HG03045 (cell line): ENCODE measurements around the gene CTPS1.

ENCODE experiments used
- ATAC-seq: cut with Tn5 transposase; IDR thresholded peaks from one replicate; pipeline ENCODE4 v1.9.1; 2021; ENCODE audit warnings: mild to moderate bottlenecking, moderate library complexity; ENCODE audit not compliant: unreplicated experiment

The CTPS1 gene

GRCh38 chr1:41021526-41022308 is 42.2 kb downstream of the CTPS1 start, which contains the start of gene SLFNL1:
SLFNL1 (minus strand) TSS chr1:41021725; CDS start chr1:41020660, 1,065 bp downstream.
- ATAC-seq, result no peak

DNA sequence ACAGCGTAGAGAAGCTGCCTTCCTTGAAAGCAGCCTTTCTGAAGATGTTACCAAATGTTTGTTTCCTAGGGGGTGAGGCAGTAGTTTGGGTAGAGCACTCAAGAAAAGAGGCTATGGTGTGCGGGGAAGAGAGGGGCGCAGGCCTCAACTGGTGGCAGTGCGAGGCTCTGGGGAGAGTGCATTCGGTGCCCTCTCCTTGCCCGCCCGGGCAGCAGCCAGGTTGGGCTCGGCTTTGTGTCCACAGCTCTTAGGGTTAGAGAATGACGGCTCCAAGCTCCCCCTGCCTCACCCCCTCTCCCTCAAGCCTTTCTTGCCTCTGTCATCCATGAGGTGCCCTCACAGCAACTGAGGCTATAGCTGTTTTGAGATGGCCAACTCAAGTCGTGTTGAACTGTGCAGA is 42.9 kb downstream of the CTPS1 start:
- no peak for ATAC-seq

GRCh38 chr1:41023279-41023990 is 43.9 kb downstream of the CTPS1 start:
- ATAC-seq, result no peak

- no peak for ATAC-seq
Observed at GRCh38 chr1:41024953-41025352, 45.5 kb downstream of the CTPS1 start.

- ATAC-seq, result no peak
Observed at GRCh38 chr1:41025979-41026819, 46.7 kb downstream of the CTPS1 start.

GRCh38 chr1:41028034-41028642 is 48.6 kb downstream of the CTPS1 start:
- no peak for ATAC-seq

DNA sequence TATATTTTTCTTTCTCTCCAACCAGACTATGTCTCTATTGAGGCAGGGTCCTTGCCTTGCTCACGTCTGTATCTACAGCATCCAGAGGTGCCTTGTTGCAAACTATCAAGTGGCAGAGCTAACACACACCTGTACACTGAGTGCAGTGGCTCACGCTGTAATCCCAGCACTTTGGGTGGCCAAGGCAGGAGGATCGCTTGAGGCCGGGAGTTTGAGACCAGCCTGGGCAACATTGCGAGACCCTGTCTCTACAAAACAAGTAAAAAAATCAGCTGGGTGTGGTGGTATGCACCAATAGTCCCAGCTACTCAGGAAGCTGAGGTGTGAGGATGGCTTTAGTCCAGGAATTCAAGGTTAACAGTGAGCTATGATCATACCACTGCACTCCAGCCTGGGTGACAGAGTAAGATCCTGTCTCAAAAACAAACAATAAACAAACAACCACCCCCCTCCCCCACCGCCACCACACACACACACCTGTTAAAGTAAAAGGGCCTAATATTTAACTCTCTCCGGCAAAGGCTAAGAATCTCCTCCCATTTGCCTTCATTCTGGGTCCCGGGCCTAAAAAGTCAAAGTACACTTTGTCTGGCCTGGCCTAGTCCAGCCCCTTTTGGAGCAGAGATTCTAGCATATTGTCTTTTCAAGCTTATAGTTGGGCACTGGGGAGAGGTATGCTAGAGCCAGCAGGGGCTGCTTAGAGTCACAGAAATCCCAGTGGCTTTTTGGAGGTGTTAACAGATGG is 51.5 kb downstream of the CTPS1 start:
- no peak for ATAC-seq

- no peak for ATAC-seq
Observed at GRCh38 chr1:41032147-41032546, 52.7 kb downstream of the CTPS1 start.

DNA sequence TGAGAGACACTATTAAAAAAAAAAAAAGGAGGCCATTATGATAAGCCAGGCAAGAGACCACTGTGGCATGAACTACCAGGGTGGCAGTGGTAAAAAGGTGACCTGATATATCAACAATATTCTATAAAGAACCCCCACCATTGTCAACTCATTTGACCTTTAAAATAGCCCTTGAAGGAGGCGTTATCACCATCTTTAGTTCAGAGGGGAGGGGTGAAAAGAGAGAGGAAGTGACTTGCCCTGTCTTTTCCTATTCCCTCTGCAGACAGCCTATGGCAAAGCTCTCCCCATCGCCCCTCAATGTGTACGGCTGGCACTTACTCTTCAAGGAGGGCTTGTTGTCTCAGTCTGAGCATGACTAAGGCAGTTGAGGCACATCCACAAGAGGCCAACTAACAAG is 53.8 kb downstream of the CTPS1 start:
- ATAC-seq, result no peak

DNA sequence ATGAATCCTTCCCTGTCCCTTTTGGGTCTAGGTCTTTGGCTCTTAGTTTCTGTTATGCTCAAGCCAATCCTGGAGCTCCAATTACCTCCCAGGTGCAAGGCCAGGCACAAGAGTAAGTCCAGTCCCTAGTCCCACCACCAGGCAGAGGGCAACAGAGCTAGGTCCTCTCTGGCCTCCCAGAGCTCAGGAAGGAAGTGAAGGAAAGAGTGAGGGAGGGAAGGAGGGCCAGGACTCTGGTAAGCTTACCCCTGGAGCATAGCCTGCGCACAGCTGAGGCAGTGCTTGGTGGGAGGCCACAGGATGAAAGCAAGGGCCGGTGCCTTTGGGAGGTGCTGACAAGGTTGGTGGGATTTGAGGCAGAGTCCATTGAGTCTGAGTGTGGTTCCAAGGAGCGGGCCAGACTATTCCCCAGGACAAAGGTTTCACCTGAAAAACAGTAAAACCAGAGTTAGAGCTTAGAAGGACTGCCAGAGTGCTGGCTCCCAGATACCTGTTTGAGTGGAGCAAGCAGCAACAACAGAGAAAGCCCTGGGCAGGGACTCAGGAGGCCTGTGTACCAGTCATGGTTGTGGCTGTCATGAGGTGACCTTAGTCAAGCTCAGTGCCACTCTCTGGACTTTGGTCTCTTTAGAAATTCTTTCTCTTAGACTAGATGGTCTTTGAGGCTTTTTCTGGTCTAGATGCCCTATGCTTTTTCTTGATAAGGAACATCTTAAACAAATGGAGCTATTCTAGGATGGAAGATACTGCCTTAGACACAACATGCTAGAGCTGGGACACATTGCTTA is 57.8 kb downstream of the CTPS1 start:
- no peak for ATAC-seq

DNA sequence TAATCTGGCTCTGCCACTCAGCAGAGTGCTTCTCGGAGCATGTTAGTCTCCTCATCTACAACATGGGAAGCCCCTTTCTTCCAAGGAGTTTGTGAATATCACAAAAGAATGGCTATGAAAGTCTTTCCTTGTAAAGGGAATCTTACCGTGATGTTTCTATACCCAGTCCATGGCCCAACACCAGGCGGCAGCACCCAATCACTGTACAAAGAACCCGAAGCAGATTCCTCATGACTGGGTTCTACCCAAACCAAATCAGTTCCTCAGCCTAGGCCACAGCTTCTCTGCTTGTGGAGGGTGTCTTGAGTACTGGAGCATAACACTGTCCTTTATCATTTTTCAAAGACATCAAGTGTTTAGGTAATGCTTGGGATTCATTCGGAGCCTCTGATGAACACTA is 58.6 kb downstream of the CTPS1 start:
- ATAC-seq, result no peak

GRCh38 chr1:41041614-41042270 is 62.2 kb downstream of the CTPS1 start:
- ATAC-seq, result no peak

DNA sequence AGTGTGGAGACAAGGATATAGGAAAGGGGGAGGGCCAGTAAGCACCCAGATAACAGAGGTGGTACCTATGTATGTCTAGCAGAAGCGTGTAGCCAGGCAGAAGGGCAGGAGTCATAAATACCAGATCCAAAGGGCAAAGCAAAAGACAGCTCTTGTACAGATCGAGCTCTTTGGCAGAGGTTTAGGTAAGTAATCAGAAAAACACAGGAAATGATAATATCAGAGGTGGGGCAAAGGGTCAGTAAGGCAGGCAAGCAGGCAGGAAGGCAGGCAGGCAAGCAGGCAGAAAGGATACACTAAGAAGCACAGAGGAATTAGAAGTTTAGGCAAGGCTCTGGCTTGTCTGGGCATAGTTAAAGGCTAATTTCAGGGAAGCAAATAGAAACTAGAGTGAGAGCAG is 64.7 kb downstream of the CTPS1 start:
- no peak for ATAC-seq

GRCh38 chr1:41045740-41046139 is 66.2 kb downstream of the CTPS1 start:
- no peak for ATAC-seq

DNA sequence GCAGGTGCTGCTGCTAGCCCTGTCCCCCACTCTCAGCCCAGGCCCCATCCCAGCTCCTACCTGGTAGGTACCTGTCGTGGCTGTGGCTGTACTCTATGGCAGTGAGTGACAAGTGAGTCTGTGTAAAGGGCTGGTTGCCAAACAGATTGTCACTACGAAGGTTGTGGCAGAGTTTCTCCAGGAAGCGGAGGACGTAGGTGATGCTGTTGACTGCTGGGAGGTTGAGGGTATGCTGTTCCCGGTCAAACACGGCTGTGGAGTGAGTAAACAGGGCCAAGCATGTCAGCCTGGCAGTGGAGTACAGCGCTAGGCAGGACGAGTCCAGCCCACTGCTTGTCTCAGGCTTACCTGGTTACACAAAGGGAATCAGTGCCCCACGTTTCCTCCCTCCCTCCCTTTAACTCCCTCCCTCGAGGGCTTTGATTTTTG is 66.9 kb downstream of the CTPS1 start:
- no peak for ATAC-seq

- ATAC-seq, result no peak
Observed at GRCh38 chr1:41048540-41048939, 69.0 kb downstream of the CTPS1 start.

DNA sequence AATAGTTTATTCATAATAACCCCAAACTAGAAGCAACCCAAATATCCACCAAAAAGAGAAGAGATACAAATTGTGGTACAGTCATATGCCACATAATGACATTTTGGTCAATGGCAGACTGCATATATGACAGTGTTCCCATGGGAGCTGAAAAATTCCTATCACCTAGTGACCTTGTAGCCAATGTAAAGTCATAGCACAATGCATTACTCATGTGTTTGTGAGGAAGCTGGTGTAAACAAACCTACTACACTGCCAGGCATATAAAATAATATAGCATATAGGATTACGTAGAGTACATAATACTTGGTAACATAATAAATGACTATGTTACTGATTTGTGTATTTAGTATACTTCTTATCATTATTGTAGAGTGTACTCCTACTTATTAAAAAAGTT is 71.5 kb downstream of the CTPS1 start:
- no peak for ATAC-seq

- no peak for ATAC-seq
Observed at GRCh38 chr1:41053316-41053715, 73.8 kb downstream of the CTPS1 start.

GRCh38 chr1:41056907-41057306 is 77.4 kb downstream of the CTPS1 start:
- no peak for ATAC-seq
